ENCODE results near the gene FOXA2.

DNA sequence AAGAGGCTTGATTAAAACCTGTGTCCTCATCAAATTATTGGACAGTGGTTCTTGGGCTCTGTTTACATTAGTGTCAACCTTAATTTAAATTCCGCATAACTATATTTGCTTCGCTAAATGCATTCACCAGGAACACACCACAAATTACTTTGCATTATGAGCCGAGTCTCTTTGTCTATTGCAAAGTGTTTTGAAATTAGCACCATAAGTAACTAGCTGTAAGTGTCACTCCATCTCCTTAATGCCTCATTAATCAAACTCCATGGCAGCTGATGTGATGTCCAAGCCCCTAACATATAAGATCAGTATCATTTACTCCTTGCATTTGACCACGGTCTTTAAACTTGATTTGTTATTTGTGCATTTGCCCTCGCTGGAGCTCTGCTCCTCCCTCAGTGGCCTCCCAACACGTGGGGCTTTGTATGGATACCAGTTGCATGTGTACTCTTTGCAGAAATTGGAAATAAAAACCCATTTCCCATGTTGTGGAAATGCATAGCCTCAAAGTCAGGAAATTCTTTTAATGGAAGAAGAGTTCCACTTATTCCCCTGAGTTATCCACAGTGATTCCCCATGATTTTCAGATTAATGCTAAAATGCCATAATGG, 24.6 kb downstream of the FOXA2 start:
- TF ChIP-seq EZH2 (IDR thresholded peaks at IDR 0.05; ENCODE audit: borderline replicate concordance, insufficient read depth, low read depth, low read length, poor library complexity, severe bottlenecking): no peak
- TF ChIP-seq, protein P1, sequence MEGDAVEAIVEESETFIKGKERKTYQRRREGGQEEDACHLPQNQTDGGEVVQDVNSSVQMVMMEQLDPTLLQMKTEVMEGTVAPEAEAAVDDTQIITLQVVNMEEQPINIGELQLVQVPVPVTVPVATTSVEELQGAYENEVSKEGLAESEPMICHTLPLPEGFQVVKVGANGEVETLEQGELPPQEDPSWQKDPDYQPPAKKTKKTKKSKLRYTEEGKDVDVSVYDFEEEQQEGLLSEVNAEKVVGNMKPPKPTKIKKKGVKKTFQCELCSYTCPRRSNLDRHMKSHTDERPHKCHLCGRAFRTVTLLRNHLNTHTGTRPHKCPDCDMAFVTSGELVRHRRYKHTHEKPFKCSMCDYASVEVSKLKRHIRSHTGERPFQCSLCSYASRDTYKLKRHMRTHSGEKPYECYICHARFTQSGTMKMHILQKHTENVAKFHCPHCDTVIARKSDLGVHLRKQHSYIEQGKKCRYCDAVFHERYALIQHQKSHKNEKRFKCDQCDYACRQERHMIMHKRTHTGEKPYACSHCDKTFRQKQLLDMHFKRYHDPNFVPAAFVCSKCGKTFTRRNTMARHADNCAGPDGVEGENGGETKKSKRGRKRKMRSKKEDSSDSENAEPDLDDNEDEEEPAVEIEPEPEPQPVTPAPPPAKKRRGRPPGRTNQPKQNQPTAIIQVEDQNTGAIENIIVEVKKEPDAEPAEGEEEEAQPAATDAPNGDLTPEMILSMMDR (IDR thresholded peaks at IDR 0.05): no peak
